GM19099 (cell line): ENCODE results near the gene SCN2B.

Source experiments
- POLR2A ChIP-seq: IDR thresholded peaks from 3 replicates; pipeline ENCODE4 v1.6.1; 2011; ENCODE audit warnings: low read depth; ENCODE audit not compliant: insufficient read length; ENCODE audit errors: extremely low read depth

The SCN2B gene

GRCh38 chr11:118213201-118213600, 36.8 kb upstream of the SCN2B start:
- TF ChIP-seq POLR2A, result no peak

GRCh38 chr11:118212781-118213191, 36.3 kb upstream of the SCN2B start:
- no peak for TF ChIP-seq POLR2A

DNA sequence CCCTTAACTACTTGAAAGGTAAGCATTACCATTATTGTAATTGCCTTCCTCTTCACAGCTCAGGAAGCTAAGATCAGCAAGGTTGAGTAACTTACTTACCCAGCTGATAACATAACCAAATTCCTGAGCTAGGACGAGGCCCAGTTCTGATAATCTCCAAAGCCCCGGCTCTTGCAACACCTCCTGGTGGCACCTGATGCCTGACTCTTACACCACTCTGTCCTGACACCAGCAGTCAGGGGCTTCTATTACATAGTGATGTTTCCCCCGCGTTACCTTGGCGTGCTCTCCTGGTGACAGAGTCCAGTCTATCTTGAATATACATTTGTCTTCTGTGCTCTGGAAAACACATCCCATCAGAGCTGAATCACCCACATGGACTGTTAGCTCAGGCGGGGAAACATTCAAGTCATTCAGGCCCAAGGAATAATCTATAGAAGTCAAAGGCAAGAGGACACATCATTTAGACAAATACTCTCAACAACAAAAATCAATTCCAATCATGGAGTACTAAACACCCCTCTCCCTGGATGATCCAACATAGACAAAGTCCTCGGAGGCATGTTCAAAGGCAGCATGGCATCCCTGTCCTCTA, 35.8 kb upstream of the SCN2B start:
- no peak for TF ChIP-seq POLR2A

GRCh38 chr11:118211006-118211405, 34.6 kb upstream of the SCN2B start:
- no peak for TF ChIP-seq POLR2A

DNA sequence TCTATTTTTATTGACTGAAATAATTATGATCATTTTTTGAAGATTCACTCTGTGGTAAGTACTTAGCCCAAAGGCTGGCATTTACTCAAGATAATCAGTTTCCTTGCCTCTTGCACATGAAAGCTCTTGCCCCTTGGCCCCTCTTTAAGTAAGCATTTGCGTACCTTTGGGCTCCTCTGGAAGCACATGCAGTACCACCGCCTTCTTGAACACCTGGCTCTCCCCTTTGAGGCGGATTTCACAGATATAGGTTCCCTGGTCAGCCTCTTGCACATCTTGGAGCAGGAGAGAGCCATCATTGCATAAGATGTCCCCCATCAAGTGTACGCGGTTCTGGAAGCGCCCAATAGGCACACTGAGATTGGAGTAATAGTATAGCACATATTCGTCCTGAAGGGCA, 33.9 kb upstream of the SCN2B start:
- TF ChIP-seq POLR2A, result no peak

GRCh38 chr11:118209033-118209432, 32.6 kb upstream of the SCN2B start:
- no peak for TF ChIP-seq POLR2A

GRCh38 chr11:118207079-118207478, 30.6 kb upstream of the SCN2B start:
- TF ChIP-seq POLR2A, result no peak

GRCh38 chr11:118206391-118207031, 30.1 kb upstream of the SCN2B start:
- no peak for TF ChIP-seq POLR2A

DNA sequence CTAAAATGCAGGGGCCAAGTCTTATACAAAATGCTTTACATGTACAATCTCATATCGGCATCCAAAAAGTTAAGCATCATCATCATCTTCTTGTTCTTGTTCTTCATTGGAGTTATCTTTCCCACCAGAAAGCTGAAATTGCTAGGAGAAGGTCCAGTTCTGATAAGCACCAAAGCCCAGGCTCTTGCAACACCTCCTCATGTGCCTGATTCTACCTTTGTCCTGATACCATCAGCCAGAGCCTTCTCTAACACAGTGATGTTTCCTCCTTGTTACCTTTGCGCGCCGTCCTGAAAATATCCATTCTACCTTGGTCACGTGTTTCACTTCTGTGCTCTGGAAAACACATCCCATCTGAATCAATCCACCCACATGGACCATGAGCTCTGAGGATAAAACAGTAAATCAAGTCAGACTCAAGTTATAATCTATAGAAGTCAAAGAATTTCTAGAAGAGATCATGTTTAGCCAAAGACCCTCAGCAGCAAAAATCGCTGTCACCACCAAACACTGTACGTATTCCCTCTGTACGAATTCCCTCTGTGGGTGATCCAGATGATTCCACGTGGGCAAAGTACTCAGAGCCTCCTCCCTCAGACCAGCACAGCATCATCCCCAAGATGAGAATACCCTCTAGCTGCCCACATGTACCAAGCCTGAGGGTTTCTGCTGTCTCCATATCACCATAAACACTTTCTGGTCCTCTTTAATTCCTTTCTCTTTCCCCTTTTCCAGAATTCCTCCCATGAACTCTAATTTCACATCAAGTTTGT, 29.4 kb upstream of the SCN2B start:
- TF ChIP-seq POLR2A, result no peak

DNA sequence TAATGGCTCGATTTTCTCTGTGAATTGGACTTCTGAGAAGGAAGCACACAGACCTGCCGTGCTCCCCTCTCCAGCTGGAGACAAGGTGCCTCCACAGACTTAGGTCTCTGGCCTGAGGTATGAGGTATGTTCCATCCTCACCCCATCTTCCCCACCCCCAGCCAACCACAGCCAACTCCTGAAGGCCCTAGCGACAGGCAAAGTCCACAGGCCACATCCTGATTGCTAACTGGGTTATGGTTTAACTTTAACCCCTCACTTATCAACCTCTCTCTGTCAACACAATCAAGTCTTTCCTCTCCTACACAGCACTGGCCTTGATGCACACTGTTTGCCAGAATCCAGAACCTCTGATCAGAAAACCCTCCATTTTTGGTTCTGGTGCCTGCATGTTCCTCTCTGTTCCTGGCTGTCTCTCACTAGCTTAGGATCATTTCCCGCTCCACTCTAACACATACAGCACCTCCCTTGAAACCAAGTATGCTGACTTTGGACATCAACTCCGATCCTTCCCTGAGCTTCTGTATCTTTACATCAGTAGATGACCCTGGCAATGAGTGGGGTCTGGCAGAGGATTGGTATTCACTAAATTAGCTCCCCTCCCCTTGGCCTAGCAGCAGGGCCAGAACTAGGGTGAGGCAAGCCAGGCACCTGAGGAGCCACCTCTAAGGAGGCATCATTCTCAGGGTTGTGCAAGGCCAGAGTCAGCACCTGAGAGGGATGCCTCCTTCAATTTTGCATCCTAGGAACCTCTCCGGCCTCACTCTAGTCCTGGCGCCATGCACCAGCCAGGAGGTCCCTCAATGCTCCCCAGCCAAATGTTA, 26.4 kb upstream of the SCN2B start:
- no peak for TF ChIP-seq POLR2A

- TF ChIP-seq POLR2A, result no peak
These were observed 25.5 kb upstream of the SCN2B start for GRCh38 chr11:118201966-118202365.

GRCh38 chr11:118200901-118201680, 24.7 kb upstream of the SCN2B start:
- TF ChIP-seq POLR2A, result no peak

DNA sequence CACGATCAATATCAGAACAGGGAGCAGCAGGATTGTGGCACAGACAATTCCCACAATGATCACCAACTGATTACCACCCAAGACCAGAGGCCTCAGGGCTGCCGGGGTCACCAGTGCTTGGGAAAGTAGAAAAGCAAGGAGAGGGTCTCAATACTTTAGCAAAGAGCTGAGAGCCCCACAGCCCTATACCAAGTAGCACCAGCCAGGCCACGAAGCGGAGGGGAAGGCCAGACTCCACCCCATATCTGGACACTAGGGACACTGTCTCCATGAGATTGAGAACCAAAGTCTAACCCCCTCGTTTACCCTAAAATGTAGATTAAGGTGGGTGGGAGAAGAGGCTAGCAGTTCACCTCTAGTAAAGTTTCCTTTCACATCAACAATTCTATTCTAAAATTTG, 24.1 kb upstream of the SCN2B start:
- TF ChIP-seq POLR2A, result no peak

DNA sequence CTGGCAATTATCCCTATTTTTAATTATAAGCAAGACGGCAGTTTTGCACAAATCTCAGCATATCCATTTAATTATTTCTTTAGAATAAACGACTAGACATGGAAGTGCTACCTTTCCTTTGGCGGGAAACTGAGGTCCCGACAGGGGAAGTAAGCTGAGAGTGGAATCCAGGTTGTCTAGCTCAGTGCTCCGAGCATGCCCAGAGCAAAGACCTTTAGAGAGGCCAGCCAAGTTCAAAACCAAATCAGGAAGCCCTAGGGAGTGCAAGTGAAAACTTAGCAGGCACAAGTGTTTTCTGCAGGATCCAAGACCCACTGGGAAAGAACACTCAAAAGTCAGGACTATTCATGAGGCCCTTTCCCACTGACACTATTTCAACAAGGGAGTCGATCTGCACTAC, 22.7 kb upstream of the SCN2B start:
- TF ChIP-seq POLR2A, result no peak
